DLD1 (cell line): ENCODE results near the gene GLCE.

Experiments
- in situ Hi-C: cut with HindIII; loops from 2 replicates; pipeline ENCODE4 v1.10.0; 2017; ENCODE audit warnings: low sequenced_read_pairs

The GLCE gene

DNA sequence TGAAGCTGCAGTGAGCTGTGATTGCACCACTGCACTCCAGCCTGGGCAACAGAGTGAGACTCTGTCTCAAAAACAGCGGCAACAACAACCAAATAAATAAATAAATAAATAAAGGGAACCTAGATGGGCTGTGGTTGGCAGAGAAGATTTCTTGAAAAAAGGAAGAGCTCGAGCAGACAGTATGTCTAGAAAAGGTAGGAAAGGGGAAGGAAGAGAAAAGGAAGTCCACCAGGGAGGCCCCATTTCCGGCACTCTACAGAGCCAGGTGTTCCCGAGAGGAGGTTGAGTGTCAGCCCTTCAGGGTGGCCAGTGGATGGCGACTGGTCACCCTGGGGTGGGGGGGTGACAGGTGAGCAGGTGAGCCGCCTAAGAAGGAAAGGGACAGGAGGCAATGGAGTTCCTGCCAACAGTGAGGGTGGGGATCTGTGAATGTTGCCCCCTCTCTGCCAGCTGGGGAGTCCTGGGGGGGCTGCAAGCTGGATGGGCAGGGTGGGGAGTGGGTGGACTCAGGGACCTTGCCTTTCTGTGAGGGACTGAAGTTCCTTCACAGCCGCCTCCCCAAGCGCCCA is 153.1 kb downstream of the GLCE start:
- in situ Hi-C loops: no loop called here

DNA sequence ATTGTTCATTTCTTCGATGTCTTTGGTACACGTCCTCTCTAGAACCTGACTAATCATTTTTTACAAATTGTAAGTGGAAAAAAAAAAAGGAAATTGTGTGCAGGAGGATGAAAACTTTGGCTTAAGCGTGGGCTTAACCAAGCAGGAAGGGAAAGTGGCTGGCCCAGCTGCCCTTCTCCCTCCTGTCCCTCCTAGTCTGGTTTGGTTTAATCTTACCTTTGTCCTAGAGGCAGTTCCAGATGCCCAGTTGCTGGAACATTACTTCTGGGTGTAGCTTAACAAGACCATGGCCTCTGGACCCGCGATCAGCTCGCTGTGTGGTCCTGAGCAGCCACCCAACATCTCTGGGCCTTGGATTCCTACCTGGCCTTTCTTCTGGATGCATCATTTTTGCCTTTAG is 153.7 kb downstream of the GLCE start:
- in situ Hi-C loops: no loop called here

DNA sequence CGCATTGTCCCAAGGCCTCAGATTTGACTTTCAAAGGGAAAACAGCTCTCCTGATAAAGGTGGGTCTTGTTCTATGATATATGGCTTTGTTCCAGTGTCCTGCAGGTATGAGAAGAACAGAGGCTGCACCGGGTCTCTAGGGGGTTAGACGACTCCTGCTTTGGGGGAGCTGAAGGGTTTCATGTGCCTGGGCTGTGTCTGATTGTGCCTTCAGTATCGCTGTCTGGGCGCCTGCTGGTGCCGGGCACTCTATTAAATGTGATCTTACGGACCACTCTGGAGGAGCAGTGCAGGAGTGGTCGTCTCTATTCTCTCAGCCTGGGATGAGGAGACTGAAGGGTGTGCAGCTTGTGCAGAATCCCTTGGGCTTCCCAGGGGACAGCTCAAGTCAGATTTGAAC is 154.3 kb downstream of the GLCE start:
- in situ Hi-C loops: no loop called here

DNA sequence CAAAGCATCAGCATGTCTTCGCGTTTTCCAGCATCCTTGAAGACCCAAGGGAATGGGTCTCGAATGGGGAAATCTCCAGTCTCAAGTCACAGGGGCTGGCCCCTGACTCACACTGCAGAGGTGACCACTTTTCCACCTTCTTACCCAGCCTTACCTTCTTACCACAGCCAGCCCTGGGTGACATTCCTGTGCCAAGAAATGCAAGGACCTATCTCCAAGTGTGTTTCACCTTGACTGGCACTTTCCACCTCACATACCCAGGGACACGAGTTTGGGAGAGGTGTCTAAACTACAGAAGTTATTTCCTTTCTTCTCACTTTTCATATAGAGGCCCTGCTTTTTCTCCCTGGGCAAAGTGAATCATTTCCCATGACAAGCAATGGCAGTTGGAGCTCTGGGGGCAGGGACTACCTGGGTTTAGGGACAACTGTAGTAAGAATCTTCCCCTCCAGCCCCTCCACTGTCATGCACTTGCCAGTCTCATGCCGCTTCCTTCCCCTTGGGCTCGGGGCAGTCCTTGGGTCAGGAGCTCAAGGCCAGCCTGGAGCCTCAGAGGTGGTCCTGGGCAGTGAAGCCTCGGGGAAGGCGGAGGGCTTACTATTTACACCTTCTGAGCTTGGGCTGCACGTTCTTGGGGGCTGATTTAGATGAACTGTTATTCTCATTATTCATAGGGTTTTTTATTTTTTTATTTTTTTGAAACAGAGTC is 155.1 kb downstream of the GLCE start:
- in situ Hi-C loops: no loop called here

DNA sequence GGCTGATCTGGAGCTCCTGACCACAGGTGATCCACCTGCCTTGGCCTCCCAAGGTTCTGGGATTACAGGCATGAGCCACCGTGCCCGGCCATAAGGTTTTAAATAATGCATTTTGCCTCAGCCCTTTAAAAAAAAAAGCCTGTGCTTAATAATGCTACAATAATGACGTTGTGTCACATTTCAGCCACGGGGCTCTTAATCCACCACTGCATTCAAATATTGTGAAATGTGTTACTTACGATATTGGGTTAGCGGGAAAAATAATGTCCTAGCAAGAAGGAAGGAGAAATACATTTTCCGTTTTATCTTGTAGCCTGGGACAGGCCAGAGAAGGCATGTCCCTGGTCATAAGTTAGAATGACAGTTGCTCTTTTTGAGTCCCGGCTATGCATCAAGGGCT is 155.9 kb downstream of the GLCE start:
- in situ Hi-C loops: no loop called here

DNA sequence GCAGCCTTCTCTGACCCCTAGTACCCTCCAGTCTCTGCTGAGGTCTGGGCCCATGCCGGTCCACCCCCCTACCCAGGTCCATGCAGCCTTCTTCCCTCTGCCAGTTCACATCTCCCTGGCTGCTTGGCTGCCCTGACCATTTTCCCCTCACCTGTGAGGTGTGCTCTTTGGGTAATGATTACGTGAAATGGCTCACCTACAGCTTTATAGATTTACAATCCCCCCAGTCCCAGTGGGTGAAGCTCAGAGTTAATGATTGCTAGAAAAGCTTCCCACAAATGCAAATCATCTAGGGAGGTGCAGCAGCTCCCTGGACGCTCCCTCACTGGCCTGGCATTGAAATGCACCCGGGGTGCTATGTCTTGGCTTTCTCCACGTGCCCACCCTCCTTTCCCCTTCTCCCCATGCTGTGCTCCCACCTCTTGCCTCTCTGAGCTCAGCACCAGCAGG is 157.0 kb downstream of the GLCE start:
- in situ Hi-C loops: no loop called here

DNA sequence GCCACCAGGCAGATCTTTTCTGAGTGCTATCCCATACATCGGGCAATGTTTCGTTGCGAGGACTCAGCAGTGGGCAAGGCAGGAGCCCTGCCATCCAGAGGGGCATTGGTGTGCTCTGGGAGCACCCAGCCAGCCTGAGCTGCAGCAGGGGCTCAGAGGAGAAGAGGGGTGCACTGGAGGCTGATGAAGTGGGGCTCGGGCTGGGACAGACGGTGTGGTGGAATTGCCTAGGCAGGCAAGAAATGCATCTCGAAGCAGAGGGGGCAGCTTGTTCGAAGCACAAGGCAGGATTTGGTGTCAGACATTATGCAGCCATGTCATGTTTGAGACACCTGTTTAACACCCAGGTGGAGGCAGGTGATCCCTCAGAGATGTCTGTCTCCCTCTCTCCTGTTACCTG is 157.6 kb downstream of the GLCE start:
- in situ Hi-C loops: no loop called here

DNA sequence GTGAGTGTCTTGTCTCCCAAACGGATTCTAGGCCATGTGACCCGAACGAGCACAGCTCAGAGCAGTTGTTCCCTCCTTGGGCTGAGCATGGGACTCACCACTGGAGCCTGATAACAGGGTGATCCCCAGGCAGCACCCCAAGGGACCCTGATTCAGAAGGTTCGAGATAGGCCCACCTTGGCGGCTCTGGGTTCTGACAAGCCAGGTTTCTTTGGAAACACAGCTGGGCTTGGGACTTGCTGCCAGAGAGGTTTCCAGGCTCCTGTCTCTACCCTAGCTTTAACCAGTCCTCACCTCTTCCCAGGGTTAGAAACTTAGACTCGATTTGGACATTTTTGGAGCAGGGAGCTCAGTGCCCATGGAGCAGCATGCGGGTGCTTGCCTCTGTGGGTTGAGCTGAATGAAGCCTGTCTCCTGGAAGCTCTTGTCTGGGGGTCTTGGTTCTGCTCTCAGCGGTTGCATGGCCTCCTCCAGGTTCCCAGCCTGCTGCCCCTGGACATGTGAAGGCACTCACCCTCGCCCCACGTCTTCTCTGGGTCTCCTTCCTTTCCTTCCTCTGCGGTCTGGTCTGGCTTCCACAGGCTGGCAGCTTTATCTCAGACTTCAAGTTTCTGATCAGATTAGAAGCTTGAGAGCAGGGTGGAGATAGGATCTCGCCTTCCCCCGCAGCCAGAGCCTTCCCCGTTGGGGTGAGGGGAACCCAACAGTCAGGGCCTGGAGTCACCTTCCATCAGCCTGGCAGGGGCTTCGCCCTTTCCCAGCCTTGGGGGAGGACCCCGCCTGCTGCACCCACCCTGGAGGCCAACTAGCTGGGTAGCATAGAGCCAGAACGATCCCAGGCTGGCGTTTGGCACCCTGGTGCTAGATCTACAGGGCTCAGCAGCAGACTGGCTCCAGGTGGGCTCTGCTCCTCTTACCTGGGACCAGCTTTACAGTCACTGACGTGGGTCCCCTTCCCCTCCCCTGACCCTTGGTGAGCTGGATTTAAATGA is 159.2 kb downstream of the GLCE start:
- in situ Hi-C loops: no loop called here

DNA sequence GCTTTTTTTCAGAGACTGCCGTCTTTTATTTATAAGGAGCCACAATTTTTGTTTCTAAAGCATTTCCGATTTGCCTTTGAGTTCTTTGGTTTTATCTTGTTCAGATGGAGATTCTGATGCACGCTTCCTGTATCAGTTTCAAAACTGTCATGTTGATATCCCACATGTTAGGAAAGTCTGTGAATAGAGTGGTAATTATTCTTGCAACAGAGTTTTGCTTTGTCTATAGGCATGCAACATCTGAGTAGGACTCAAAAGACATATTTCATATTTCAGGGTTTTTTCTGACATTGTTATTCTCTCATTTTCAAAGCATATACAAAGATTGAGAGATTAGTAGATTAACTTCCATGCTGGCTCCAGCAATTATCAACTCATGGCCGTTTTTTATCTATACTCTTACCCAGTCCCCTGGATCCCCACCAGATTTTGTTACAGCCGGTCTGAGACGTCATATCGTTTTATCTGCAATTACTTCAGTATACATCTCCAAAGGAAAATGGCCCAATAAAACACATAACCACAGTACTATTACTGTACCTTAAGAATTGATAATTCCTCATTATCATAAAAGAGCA is 160.6 kb downstream of the GLCE start:
- in situ Hi-C loops: no loop called here
